GM12878 (cell line): ENCODE measurements around the gene JUN. TPM values are rescaled to one million over a fixed set of nuclear protein-coding genes. Genes with fewer than 3 reads are reported as not detected.

Experiments
- ATAC-seq: fragments of 200-7000 bp; cut with Tn5 transposase; 3 replicates; pipeline ENCODE4 v1.9.1; 2020; ENCODE audit warnings: mild to moderate bottlenecking, moderate library complexity
- BruUV-seq: library from RNA; stranded (reverse); fragments of 400-500 nt; replicated peaks from 2 replicates; lab custom pipeline; 2021; lab: Mats Ljungman, UMichigan
- CTCF ChIA-PET: fragments of 300-600 bp; sonication (Branson Sonifier 250); formaldehyde crosslinking; extraction: SDS; loops from one replicate; lab custom pipeline; 2021; ENCODE audit warnings: inconsistent platforms; lab: Yijun Ruan, JAX
- POLR2A ChIA-PET: fragments of 350-600 bp; formaldehyde crosslinking; extraction: SDS; loops from one replicate; lab custom pipeline; 2021; ENCODE audit warnings: inconsistent platforms; lab: Charles Lee
- RAD21 ChIA-PET: fragments of 300-600 bp; sonication (Branson Sonifier 250); formaldehyde crosslinking; loops from one replicate; lab custom pipeline; 2023; ENCODE audit warnings: antibody characterized with exemption; ENCODE audit not compliant: unreplicated experiment; lab: Charles Lee
- SMC1A ChIA-PET: fragments of 300-600 bp; sonication (Branson Sonifier 250); formaldehyde crosslinking; loops from one replicate; lab custom pipeline; 2023; ENCODE audit not compliant: unreplicated experiment, uncharacterized antibody; lab: Charles Lee
- DNase-seq: peaks from one replicate; pipeline ENCODE4 v3.0.0-alpha.2; 2011; ENCODE audit warnings: low read depth, low spot score
- FAIRE-seq: peaks from 3 replicates; lab custom pipeline; 2011; peaks lifted over from hg19 to GRCh38; lab: Jason Lieb, UNC
- H2AFZ ChIP-seq: 2 replicates; pipeline ENCODE4 v1.6.0; 2011; ENCODE audit warnings: low read depth, low read length, control low read depth; ENCODE audit not compliant: control insufficient read depth
- H3K27ac ChIP-seq: 2 replicates; pipeline ENCODE4 v1.5.1; 2011; ENCODE audit warnings: control low read depth; ENCODE audit not compliant: control insufficient read depth, insufficient read depth
- H3K27me3 ChIP-seq, 2 experiments: replicated peaks in 1 of 2; 2 replicates each; pipeline versions ENCODE4 v1.6.0 to v1.6.1; 2011; ENCODE audit warnings: low read length in 1 of 2; ENCODE audit not compliant: control insufficient read depth in 2 of 2, insufficient read depth in 2 of 2
- H3K36me3 ChIP-seq, 2 experiments: 2 replicates each; pipeline ENCODE4 v1.5.1; 2011; ENCODE audit warnings: low read length in 1 of 2; ENCODE audit not compliant: control insufficient read depth in 2 of 2, insufficient read depth in 2 of 2
- H3K4me1 ChIP-seq: 2 replicates; pipeline ENCODE4 v1.6.1; 2011; ENCODE audit warnings: mild to moderate bottlenecking, low read length, moderate library complexity, mixed read lengths; ENCODE audit not compliant: control insufficient read depth, insufficient read depth
- H3K4me2 ChIP-seq: 2 replicates; pipeline ENCODE4 v1.6.0; 2011; ENCODE audit warnings: control low read depth; ENCODE audit not compliant: control insufficient read depth, insufficient read depth
- H3K4me3 ChIP-seq: fragments of 200-600 bp; sonication (generic); 2 replicates; pipeline ENCODE4 v1.5.1; 2016
- H3K79me2 ChIP-seq: 2 replicates; pipeline ENCODE4 v1.6.0; 2011; ENCODE audit warnings: low read length; ENCODE audit not compliant: control insufficient read depth, insufficient read depth
- H3K9ac ChIP-seq: 2 replicates; pipeline ENCODE4 v1.8.0; 2011; ENCODE audit warnings: low read length, control low read depth, mixed read lengths; ENCODE audit not compliant: control insufficient read depth, insufficient read depth
- H3K9me3 ChIP-seq: replicated peaks from 3 replicates; pipeline ENCODE4 v1.5.1; 2011; ENCODE audit warnings: mild to moderate bottlenecking, low read length; ENCODE audit not compliant: control insufficient read depth, insufficient read depth
- H4K20me1 ChIP-seq: 2 replicates; pipeline ENCODE4 v1.6.0; 2011; ENCODE audit not compliant: control insufficient read depth, insufficient read depth
- BCL11A ChIP-seq: IDR thresholded peaks from 2 replicates; pipeline ENCODE4 v1.6.1; 2011; ENCODE audit warnings: low read depth, low read length
- CBX3 ChIP-seq: fragments of 200-600 bp; sonication (generic); IDR thresholded peaks from 2 replicates; pipeline ENCODE4 v1.6.1; 2016; ENCODE audit warnings: low read depth, borderline replicate concordance
- EZH2 ChIP-seq: IDR thresholded peaks from 2 replicates; pipeline ENCODE4 v1.6.1; 2012; ENCODE audit warnings: low read depth, mild to moderate bottlenecking, control low read depth, inconsistent platforms, low read length, borderline replicate concordance; ENCODE audit not compliant: control insufficient read depth
- HDGF ChIP-seq: fragments of 450-650 bp; IDR thresholded peaks from 2 replicates; pipeline ENCODE4 v1.6.1; 2016; ENCODE audit warnings: antibody characterized with exemption
- JUND ChIP-seq: IDR thresholded peaks from 2 replicates; pipeline ENCODE4 v1.6.1; 2012; ENCODE audit warnings: low read depth, mild to moderate bottlenecking, low read length, improper control_type of control experiment, moderate library complexity
- MTA3 ChIP-seq: IDR thresholded peaks from 2 replicates; pipeline ENCODE4 v1.6.1; 2012; ENCODE audit warnings: low read length, inconsistent platforms, borderline replicate concordance
- NBN ChIP-seq: fragments of 450-650 bp; IDR thresholded peaks from 2 replicates; pipeline ENCODE4 v1.6.1; 2016
- NFIC ChIP-seq: IDR thresholded peaks from 2 replicates; pipeline ENCODE4 v1.6.1; 2012; ENCODE audit warnings: low read depth, mild to moderate bottlenecking, inconsistent platforms, low read length, moderate library complexity
- PAX5 ChIP-seq: IDR thresholded peaks from 2 replicates; pipeline ENCODE4 v1.6.1; 2011; ENCODE audit warnings: low read depth, low read length, borderline replicate concordance
- PML ChIP-seq: IDR thresholded peaks from 2 replicates; pipeline ENCODE4 v1.6.1; 2012; ENCODE audit warnings: low read length, inconsistent platforms
- RFX5 ChIP-seq: IDR thresholded peaks from 2 replicates; pipeline ENCODE4 v1.6.1; 2011; ENCODE audit warnings: low read depth, low read length, improper control_type of control experiment
- RUNX3 ChIP-seq: IDR thresholded peaks from 2 replicates; pipeline ENCODE4 v1.6.1; 2012; ENCODE audit warnings: low read length, inconsistent platforms
- SRF ChIP-seq, 2 experiments: IDR thresholded peaks; 2 replicates each; pipeline ENCODE4 v1.6.1; 2011; ENCODE audit warnings: low read depth in 2 of 2, low read length in 2 of 2, mild to moderate bottlenecking in 1 of 2, moderate library complexity in 1 of 2
- STAT1 ChIP-seq: fragments of 450-650 bp; conservative IDR thresholded peaks from 2 replicates; pipeline ENCODE4 v1.6.1; 2014; ENCODE audit warnings: antibody characterized with exemption, mild to moderate bottlenecking
- SUPT20H ChIP-seq: IDR thresholded peaks from 2 replicates; pipeline ENCODE4 v1.6.1; 2011; ENCODE audit warnings: low read depth, mild to moderate bottlenecking, low read length, moderate library complexity, borderline replicate concordance; ENCODE audit not compliant: control insufficient read depth
- TARDBP ChIP-seq: IDR thresholded peaks from 2 replicates; pipeline ENCODE4 v1.6.1; 2016; ENCODE audit warnings: borderline replicate concordance
- YY1 ChIP-seq: IDR thresholded peaks from 2 replicates; pipeline ENCODE4 v1.6.1; 2011; ENCODE audit warnings: low read depth, mild to moderate bottlenecking, low read length
- ZBTB4 ChIP-seq: fragments of 450-650 bp; formaldehyde crosslinking; IDR thresholded peaks from 2 replicates; pipeline ENCODE4 v1.4.0; 2022; ENCODE audit warnings: mild to moderate bottlenecking, moderate library complexity
- WGBS: methylation state at CpG from one replicate; pipeline ENCODE4 v1.1.6; 2016; ENCODE audit warnings: low lambda C conversion rate; ENCODE audit not compliant: insufficient replicate concordance, insufficient coverage; ENCODE audit errors: missing lambda C conversion rate; 5-methylcytosine and 5-hydroxymethylcytosine counted together
- in situ Hi-C: fragments of 300-500 bp; cut with MboI; formaldehyde crosslinking; loops from 9 replicates; pipeline ENCODE4 v1.14.3; 2018; ENCODE audit warnings: mixed read lengths
- intact Hi-C: fragments of 100-400 bp; cut with micrococcal nuclease; formaldehyde crosslinking; loops from one replicate; pipeline ENCODE4 v1.14.2; 2022; ENCODE audit not compliant: unreplicated experiment
- polyA plus RNA-seq, 11 experiments: library from polyadenylated mRNA; depleted of rRNA in 4 of 11; unstranded in 6 of 11; stranded (reverse) in 5 of 11; fragments of >200 nt; fragmentation: Nextera tagmentation in 4 of 11; fragmentation: Illumina TruSeq in 1 of 11; extraction: Ambion mirVana in 4 of 11; extraction: Trizol in 1 of 11; gene quantifications; 1 replicate in 1 of 11; 2 replicates in 10 of 11; pipeline versions ENCODE4 v1.2.1 to v1.2.3, GENCODE V29; 2011 to 2016; ENCODE audit warnings: inconsistent platforms in 2 of 11, missing spikeins in 2 of 11, low read depth in 1 of 11
- total RNA-seq, 4 experiments: library from RNA; depleted of rRNA in 3 of 4; stranded (reverse); fragments of >200 nt in 3 of 4; fragmentation: Illumina TruSeq in 1 of 4; extraction: Trizol in 1 of 4; gene quantifications; 2 replicates each; pipeline versions ENCODE4 v1.2.1 to v1.2.3, GENCODE V29; 2013 to 2021
- TF ChIP-seq, protein P1 (sequence below): IDR thresholded peaks from 2 replicates; pipeline ENCODE4 v1.6.1; 2011; ENCODE audit warnings: borderline replicate concordance, low read depth, mild to moderate bottlenecking, moderate library complexity, low read length; ENCODE audit not compliant: insufficient read depth, poor library complexity, severe bottlenecking
- TF ChIP-seq, protein P2 (sequence below): IDR thresholded peaks from 2 replicates; pipeline ENCODE4 v1.6.1; 2011; ENCODE audit warnings: low read depth, mild to moderate bottlenecking, low read length, moderate library complexity, borderline replicate concordance; ENCODE audit errors: extremely low read depth

The JUN gene
- total and polyA plus RNA-seq, 10 of the 15 experiments (the other 5 are each of a cell fraction or from before 2014, with no cell fraction given): 0.18 to 8.4 (median 2.8) TPM

DNA sequence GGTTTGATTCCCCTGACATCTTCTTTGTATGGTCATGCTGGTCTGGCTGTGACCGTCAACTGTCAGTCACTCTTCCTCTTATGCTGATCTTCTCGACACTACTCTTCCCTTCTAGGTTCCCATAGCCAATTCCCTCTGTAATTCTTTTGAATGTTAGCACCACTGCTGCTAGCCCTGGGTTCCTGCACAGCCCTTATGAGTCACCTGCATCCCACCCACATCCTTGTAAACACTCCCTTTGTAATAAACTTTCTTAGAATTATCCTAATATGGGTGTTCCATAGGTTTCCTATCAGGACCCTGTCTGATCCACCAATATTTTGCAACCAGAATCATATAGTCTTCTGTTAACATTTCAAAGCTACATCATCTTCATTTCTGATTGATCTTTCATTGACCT lies 37.1 kb downstream of the JUN start:
- no peak overlapping the region for H3K4me3 ChIP-seq
- intact Hi-C loops (loop anchor here (10.0 kb wide), 1 partner anchor 688 kb away; no protein-coding TSS in a partner anchor), in situ Hi-C loops (loop anchor here (25.0 kb wide), 1 partner anchor 966 kb away; no protein-coding TSS in a partner anchor)
- H3K27me3 ChIP-seq: peaks cover 0 to 3% of the 10 kb centered on the region in 2 experiments; a peak in 2 of 4 replicates
- H3K9me3 ChIP-seq: no peaks in the 10 kb centered on the region
- no peak overlapping the region for H3K27ac ChIP-seq
- BruUV-seq: no TSS peak
- no peaks in the 10 kb centered on the region for H3K36me3 ChIP-seq
- no peak overlapping the region for H2AFZ ChIP-seq
- ChIA-PET POLR2A (no interaction called here), RAD21 (no interaction called here), SMC1A (interaction anchor here (1.1 kb wide), 1 partner anchor 10 kb away, joined by 4 read pairs; no protein-coding TSS in a partner anchor), CTCF (interaction anchor here (1.4 kb wide), 1 partner anchor 10 kb away, joined by 3 read pairs; no protein-coding TSS in a partner anchor)
- WGBS: 68% methylated on average over 2 of the region's 2 CpGs
- H3K9ac ChIP-seq: no peak overlapping the region
- no peaks in the 10 kb centered on the region for H4K20me1 ChIP-seq
- TF ChIP-seq NFIC (no peak), CBX3 (no peak), ZBTB4 (CRISPR knock-in tag) (no peak), SRF (IDR thresholded peaks at IDR 0.05; ENCODE audit: low read depth in 2 of 2, low read length in 2 of 2) (no peak), MTA3 (no peak), RUNX3 (no peak), BCL11A (no peak), YY1 (no peak), NBN (no peak), PAX5 (no peak), HDGF (no peak), EZH2 (no peak), JUND (no peak), RFX5 (no peak), STAT1 (no peak), TARDBP (no peak), SUPT20H (no peak), PML (no peak)
- TF ChIP-seq, protein P1, sequence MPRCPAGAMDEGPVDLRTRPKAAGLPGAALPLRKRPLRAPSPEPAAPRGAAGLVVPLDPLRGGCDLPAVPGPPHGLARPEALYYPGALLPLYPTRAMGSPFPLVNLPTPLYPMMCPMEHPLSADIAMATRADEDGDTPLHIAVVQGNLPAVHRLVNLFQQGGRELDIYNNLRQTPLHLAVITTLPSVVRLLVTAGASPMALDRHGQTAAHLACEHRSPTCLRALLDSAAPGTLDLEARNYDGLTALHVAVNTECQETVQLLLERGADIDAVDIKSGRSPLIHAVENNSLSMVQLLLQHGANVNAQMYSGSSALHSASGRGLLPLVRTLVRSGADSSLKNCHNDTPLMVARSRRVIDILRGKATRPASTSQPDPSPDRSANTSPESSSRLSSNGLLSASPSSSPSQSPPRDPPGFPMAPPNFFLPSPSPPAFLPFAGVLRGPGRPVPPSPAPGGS: no peak
- TF ChIP-seq, protein P2, sequence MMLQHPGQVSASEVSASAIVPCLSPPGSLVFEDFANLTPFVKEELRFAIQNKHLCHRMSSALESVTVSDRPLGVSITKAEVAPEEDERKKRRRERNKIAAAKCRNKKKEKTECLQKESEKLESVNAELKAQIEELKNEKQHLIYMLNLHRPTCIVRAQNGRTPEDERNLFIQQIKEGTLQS: no peak
- FAIRE-seq (no peak), DNase-seq (no peak), ATAC-seq (no peak)
- no peaks in the 10 kb centered on the region for H3K79me2 ChIP-seq
- H3K4me2 ChIP-seq: no peak overlapping the region
- H3K4me1 ChIP-seq: no peaks in the 10 kb centered on the region
